HG02571 (cell line): ENCODE results near the gene CPHXL2.

Source experiments
- ATAC-seq: cut with Tn5 transposase; IDR thresholded peaks from one replicate; pipeline ENCODE4 v1.9.1; 2021; ENCODE audit warnings: mild to moderate bottlenecking, moderate library complexity; ENCODE audit not compliant: unreplicated experiment

CPHXL2 gene

DNA sequence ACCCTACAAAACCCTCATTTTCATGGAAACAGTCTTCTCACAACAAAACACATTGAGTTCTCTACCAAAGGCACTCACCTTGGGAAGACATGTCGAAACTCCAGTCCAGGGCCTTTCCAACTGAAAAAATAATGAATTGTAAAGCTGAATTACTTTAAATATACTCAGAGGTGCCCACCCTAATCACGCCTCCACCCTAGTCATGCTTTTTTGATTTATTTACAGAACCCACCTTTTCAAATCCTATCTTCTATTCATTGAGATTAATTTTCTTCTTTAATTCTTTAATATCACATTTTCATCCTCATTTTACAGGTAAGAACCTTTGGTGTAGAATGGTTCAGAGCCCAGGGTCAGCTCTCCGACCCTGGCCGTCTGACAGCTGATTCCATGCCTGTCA lies at the start of gene CPHXL2:
CPHXL2 (minus strand) TSS at position 101 of the 400 bp plus-strand sequence; CDS start at position 91, 10 bp downstream.
- ATAC-seq: no peak

GRCh38 chr16:75726390-75726789 lies 49.6 kb upstream of the CPHXL2 start, which contains the start of gene CPHXL:
TSS of gene CPHXL (minus strand) at chr16:75726490. CDS start at chr16:75726442, 48 bp downstream.
- ATAC-seq: no peak

- no peak for ATAC-seq
These were observed 41.6 kb upstream of the CPHXL2 start for GRCh38 chr16:75718452-75718851.

- no peak for ATAC-seq
These were observed 37.9 kb upstream of the CPHXL2 start for GRCh38 chr16:75714661-75715060.

GRCh38 chr16:75710344-75710743 lies 33.5 kb upstream of the CPHXL2 start:
- no peak for ATAC-seq

GRCh38 chr16:75703306-75703705 lies 26.5 kb upstream of the CPHXL2 start:
- ATAC-seq: no peak

- no peak for ATAC-seq
These were observed 25.4 kb upstream of the CPHXL2 start for GRCh38 chr16:75702242-75702641.

DNA sequence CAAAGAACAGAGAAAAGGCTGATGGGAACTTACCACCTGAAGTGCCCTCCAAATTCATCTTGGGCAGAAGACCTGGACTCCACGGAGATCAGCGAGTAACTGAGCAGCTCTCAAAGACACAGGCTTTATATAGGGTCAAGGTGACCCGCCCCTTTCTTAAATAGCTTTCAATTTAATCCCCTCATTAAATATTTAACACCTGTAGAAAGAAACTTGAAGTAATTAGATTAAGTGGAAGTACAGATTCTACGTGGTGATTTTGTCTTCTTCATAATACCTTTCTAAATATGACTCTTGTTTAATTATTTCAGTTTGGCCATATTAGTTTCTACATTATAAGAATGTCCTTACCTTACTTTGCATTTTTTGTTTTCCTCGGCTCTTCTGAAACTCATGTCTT lies 24.6 kb upstream of the CPHXL2 start, which contains the start of gene DUXB:
DUXB (minus strand) TSS at position 101 of the 400 bp plus-strand sequence; CDS start at position 58, 43 bp downstream.
- no peak for ATAC-seq

DNA sequence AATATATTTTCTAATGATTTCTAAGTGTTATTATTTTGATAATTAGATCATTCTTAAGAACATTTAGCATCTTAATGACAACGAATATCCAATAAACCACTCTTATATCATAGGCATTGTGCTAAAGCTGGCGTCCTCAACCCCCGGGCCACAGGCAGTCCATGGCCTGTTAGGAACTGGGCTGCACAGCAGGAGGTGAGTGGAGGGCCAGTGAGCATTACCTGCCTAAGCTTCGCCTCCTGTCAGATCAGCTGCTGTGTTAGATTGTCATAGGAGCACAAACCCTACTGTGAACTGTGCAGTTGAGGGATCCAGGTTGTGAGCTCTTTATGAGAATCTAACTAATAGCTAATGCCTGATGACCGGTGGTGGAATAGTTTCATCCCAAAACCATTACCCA lies 20.8 kb upstream of the CPHXL2 start:
- ATAC-seq: no peak

- no peak for ATAC-seq
These were observed 18.9 kb upstream of the CPHXL2 start for GRCh38 chr16:75695708-75696107.

DNA sequence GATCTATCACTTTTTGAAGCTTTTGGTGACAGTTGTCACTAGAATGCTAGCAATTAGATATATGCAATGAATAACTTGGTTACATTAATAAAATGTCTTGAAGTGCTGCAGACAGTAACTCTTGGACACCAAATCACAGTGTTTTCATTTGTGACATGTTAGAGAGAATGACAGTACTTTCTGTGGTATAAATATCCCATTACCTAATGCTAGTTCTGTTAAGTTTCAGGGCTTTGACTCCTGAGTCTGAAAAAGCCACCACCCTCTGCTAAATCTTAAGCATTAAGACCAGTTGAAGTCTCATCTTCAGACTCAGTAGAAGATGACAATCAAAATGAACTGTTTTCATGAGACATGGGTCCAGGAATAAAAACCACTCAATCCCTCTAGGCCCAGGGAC lies 10.6 kb upstream of the CPHXL2 start:
- ATAC-seq: no peak

GRCh38 chr16:75682308-75682707 lies 5.5 kb upstream of the CPHXL2 start:
- no peak for ATAC-seq

- ATAC-seq: no peak
These were observed 2.6 kb upstream of the CPHXL2 start for GRCh38 chr16:75679366-75679765.

DNA sequence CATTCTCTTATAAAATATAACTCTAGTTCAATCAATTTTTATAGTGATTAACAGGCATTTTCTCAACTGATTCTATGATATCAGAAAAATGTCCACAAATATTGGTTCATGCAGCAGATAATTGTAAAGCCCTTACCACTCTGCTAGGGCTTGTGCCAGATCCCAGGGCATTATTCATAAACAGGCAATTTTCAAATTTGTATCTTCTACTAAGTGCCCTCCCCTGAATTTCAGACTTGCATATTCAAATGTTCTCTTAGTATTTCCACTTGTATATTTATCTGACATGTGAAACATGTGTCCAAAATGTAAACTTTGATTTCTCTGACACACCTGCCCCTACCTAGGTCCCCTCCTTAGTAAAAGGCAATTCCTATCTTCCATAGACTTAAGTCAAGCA lies 9.3 kb downstream of the CPHXL2 start:
- ATAC-seq: no peak

DNA sequence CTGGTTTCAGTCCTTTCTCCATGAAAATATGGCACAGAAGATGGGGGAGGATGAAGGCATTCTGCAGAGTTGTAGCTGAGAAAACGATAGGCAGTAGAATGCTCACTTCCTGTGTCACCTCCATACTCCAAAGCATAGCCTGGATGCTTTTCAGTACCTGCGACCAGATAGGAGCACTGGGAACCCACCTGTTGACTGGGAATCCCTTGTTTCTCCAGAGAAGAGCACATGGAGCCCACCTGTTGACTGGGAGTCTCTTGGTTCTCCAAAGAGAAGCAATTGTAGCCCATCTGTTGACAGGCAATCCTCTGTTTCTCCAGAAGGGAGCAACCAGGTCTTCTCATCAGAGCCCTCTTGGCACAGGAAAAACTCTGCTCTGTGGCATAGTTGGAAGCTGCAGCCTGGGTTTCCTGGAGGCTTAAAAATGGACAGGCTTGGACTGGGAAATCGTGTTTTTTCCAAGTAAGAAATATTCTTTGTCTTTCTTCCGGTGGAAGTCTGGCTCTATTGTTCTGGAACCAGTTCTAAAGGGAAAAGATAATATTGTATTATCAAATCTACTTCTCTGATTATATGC lies 16.0 kb downstream of the CPHXL2 start:
- ATAC-seq: no peak

- no peak for ATAC-seq
These were observed 16.5 kb downstream of the CPHXL2 start for GRCh38 chr16:75660321-75660720.

DNA sequence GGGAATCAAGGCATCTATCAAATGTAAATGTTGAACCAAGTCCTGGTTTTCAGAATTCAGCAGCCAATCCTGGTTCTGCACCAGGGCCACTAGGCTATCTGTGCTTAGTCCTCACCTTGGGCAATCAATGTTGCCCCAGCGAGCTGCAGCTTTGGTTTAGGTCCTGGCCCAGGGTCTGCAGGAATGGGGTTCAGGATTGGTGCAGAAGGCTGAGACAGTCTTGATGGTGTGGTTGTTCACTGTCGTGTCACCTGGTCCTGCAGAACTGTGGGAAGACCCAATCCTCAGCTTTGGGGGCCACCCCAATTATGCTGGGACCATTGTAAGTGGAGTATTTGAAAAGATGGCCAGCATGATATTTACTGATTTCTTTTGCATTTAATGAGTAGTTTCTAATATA lies 18.6 kb downstream of the CPHXL2 start:
- no peak for ATAC-seq

DNA sequence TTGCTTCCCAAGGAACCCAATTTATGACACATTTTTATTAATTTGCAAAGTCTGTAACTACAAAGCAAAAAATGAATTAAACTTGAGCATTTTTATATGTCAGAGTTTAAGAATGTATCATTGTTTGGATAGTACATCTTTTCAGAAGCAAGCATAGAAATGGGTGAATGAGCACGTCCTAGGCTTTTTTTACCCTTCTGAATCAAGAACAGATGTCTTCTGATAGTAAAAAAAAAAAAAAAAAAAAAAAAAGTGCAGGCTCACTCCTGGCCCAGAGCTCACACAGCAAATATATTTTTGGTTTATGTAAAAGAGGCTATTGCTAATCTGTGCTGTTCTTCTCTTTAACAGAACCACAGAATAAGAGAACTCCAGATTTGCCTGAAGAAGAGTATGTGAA lies 22.9 kb downstream of the CPHXL2 start:
- ATAC-seq: no peak

DNA sequence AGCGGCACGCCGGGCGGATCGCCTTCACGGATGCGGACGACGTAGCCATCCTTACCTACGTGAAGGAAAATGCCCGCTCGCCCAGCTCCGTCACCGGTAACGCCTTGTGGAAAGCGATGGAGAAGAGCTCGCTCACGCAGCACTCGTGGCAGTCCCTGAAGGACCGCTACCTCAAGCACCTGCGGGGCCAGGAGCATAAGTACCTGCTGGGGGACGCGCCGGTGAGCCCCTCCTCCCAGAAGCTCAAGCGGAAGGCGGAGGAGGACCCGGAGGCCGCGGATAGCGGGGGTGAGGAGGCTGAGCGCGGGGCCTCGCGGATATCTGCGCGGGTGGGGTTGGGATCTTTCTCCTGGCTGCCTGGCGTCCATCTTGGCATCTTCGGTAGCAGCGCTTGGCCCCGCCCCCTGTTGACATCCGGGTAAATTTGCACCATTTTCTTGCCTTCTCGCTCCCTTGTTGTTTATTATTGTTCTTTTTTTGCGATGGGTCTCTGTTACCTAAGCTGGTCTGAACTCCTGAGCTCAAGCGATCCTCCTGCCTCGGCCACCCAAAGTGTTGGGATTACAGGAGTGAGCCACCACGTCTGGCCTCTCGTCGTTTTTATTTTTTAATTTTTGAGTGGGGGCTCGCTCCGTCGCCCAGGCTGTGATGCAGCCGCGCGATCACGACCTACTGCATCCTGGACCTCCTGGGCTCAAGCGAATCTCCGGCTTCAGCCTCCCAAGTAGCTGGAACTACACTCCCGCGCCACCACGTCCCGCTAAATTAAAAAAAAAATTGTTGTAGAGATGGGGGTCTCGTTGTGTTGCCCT lies 28.3 kb downstream of the CPHXL2 start:
- peak; percentile 39 for ATAC-seq

DNA sequence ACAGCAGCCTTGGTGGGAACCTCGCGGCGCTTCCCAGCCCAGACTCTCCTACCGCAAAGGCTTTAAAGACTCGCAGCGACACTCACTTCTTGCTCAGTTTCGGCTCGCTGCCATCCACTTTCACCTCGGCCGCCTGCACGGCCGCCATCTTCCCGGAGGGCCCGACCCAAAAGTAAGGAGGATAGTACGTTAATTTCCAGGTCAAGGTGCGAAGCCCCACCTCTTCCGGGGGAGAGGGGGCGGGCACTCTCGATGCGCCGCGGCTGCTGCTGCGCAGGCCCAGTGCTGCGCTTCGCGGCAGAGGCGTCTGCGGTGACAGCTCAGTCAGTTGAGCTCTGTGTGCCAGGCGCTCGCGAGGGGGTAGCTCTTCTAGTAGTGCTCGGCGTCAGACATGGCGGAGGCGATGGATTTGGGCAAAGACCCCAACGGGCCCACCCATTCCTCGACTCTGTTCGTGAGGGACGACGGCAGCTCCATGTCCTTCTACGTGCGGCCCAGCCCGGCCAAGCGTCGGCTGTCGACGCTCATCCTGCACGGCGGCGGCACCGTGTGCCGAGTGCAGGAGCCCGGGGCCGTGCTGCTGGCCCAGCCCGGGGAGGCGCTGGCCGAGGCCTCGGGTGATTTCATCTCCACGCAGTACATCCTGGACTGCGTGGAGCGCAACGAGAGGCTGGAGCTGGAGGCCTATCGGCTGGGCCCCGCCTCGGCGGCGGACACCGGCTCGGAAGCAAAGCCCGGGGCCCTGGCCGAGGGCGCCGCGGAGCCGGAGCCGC lies 29.1 kb downstream of the CPHXL2 start, which contains the start of the genes KARS1 and TERF2IP:
KARS1 (minus strand) TSS at position 174 of the 773 bp plus-strand sequence; CDS start at position 148, 26 bp downstream.
TERF2IP (plus strand) TSS at position 282 of the 773 bp plus-strand sequence; CDS start at position 392, 110 bp downstream.
- peak; percentile 82 for ATAC-seq

- ATAC-seq: peak; percentile 15
These were observed 29.7 kb downstream of the CPHXL2 start for GRCh38 chr16:75647112-75647491.
